ENCODE measurements around the gene CAMK2A.

- TF ChIP-seq CTCF (IDR thresholded peaks at IDR 0.05; ENCODE audit: poor library complexity) = no peak
- TF ChIP-seq EZH2 (IDR thresholded peaks at IDR 0.05; ENCODE audit: borderline replicate concordance) = no peak
These were observed 111.9 kb downstream of the CAMK2A start for GRCh38 chr5:150177721-150178120.
